ENCODE results near the gene FBXO11.

FBXO11 gene

GRCh38 chr2:47937677-47938076 lies 31.4 kb upstream of the FBXO11 start:
- TF ChIP-seq TAF1 (IDR thresholded peaks at IDR 0.05; ENCODE audit: low read depth) (no peak), NFIC (IDR thresholded peaks at IDR 0.05) (no peak), EP300 (IDR thresholded peaks at IDR 0.05; ENCODE audit: borderline replicate concordance) (no peak), EGR1 (IDR thresholded peaks at IDR 0.05) (no peak), REST (IDR thresholded peaks at IDR 0.05; ENCODE audit: low read depth) (no peak), TCF12 (IDR thresholded peaks at IDR 0.05; ENCODE audit: low read depth) (no peak), YY1 (IDR thresholded peaks at IDR 0.05; ENCODE audit: low read depth) (no peak), FOXM1 (IDR thresholded peaks at IDR 0.05; ENCODE audit: borderline replicate concordance, low read depth) (no peak), RAD21 (IDR thresholded peaks at IDR 0.05; ENCODE audit: low read depth) (no peak)
- TF ChIP-seq, protein P1, sequence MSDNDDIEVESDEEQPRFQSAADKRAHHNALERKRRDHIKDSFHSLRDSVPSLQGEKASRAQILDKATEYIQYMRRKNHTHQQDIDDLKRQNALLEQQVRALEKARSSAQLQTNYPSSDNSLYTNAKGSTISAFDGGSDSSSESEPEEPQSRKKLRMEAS (IDR thresholded peaks at IDR 0.05), result no peak

GRCh38 chr2:47935071-47935470 lies 28.8 kb upstream of the FBXO11 start:
- TF ChIP-seq NFIC (IDR thresholded peaks at IDR 0.05), result no peak
- TF ChIP-seq CREB1 (IDR thresholded peaks at IDR 0.05; ENCODE audit: low read depth), result no peak
- TF ChIP-seq RAD21 (IDR thresholded peaks at IDR 0.05; ENCODE audit: low read depth), result no peak
- no peak for TF ChIP-seq EP300 (IDR thresholded peaks at IDR 0.05; ENCODE audit: borderline replicate concordance)

- TF ChIP-seq REST (IDR thresholded peaks at IDR 0.05; ENCODE audit: low read depth) (no peak), TAF1 (IDR thresholded peaks at IDR 0.05; ENCODE audit: low read depth) (no peak), USF1 (IDR thresholded peaks at IDR 0.05) (no peak), FOXM1 (IDR thresholded peaks at IDR 0.05; ENCODE audit: borderline replicate concordance, low read depth) (no peak), TEAD4 (IDR thresholded peaks at IDR 0.05) (no peak), ZBTB7A (IDR thresholded peaks at IDR 0.05; ENCODE audit: low read depth) (no peak), EGR1 (IDR thresholded peaks at IDR 0.05) (no peak), TCF12 (IDR thresholded peaks at IDR 0.05; ENCODE audit: low read depth) (no peak), CREB1 (IDR thresholded peaks at IDR 0.05; ENCODE audit: low read depth) (no peak), YY1 (IDR thresholded peaks at IDR 0.05; ENCODE audit: low read depth) (no peak)
- TF ChIP-seq, protein P1 (IDR thresholded peaks at IDR 0.05), result no peak
Observed at GRCh38 chr2:47918043-47918442, 11.7 kb upstream of the FBXO11 start.

- TF ChIP-seq NFIC (IDR thresholded peaks at IDR 0.05), result no peak
- no peak for TF ChIP-seq RAD21 (IDR thresholded peaks at IDR 0.05; ENCODE audit: low read depth)
- TF ChIP-seq REST (IDR thresholded peaks at IDR 0.05; ENCODE audit: low read depth), result no peak
- TF ChIP-seq TAF1 (IDR thresholded peaks at IDR 0.05; ENCODE audit: low read depth), result no peak
- TF ChIP-seq TCF12 (IDR thresholded peaks at IDR 0.05; ENCODE audit: low read depth), result no peak
Observed at GRCh38 chr2:47917276-47917961, 11.1 kb upstream of the FBXO11 start.

DNA sequence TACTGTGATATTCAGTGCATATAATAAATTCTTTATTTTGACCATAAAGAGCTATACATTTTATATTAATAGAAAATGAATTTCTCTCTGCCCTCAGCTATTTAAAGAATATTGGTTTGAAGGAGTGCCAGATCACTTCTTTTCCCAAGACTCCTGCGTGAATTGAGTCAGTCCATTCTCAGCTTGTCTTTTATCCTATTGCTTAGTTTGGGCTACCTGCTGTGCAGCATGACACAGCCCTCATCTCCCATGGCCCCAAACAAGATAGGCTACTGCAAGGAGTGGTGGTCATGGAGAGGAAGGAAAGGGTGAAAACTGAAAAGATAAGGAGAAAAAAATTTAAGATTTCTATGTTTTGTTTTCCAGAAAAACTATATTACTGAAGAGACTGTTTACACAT lies 10.1 kb upstream of the FBXO11 start:
- TF ChIP-seq NFIC (IDR thresholded peaks at IDR 0.05), result no peak
- TF ChIP-seq YY1 (IDR thresholded peaks at IDR 0.05; ENCODE audit: low read depth), result no peak
- TF ChIP-seq, protein P1 (IDR thresholded peaks at IDR 0.05), result no peak
- TF ChIP-seq FOXM1 (IDR thresholded peaks at IDR 0.05; ENCODE audit: borderline replicate concordance, low read depth), result no peak
- no peak for TF ChIP-seq CEBPB (IDR thresholded peaks at IDR 0.05)
- no peak for TF ChIP-seq USF1 (IDR thresholded peaks at IDR 0.05)
- TF ChIP-seq EP300 (IDR thresholded peaks at IDR 0.05; ENCODE audit: borderline replicate concordance), result no peak
- TF ChIP-seq RAD21 (IDR thresholded peaks at IDR 0.05; ENCODE audit: low read depth), result no peak
- TF ChIP-seq CREB1 (IDR thresholded peaks at IDR 0.05; ENCODE audit: low read depth), result no peak
- no peak for TF ChIP-seq TCF12 (IDR thresholded peaks at IDR 0.05; ENCODE audit: low read depth)
- no peak for TF ChIP-seq ZBTB7A (IDR thresholded peaks at IDR 0.05; ENCODE audit: low read depth)
- no peak for TF ChIP-seq TAF1 (IDR thresholded peaks at IDR 0.05; ENCODE audit: low read depth)
- no peak for TF ChIP-seq EGR1 (IDR thresholded peaks at IDR 0.05)
- TF ChIP-seq TEAD4 (IDR thresholded peaks at IDR 0.05), result no peak
- TF ChIP-seq REST (IDR thresholded peaks at IDR 0.05; ENCODE audit: low read depth), result no peak

All from Ishikawa (cell line).